Erythroblast (primary cell): Measurements from ENCODE around the gene MAP3K4.

Experiments
- GATA1 ChIP-seq: IDR thresholded peaks from 2 replicates; pipeline ENCODE4 v1.6.1; 2011; ENCODE audit warnings: low read depth, mild to moderate bottlenecking, control low read depth, low read length, moderate library complexity
- POLR2A ChIP-seq: IDR thresholded peaks from 2 replicates; pipeline ENCODE4 v1.6.1; 2011; ENCODE audit warnings: mild to moderate bottlenecking, low read length

DNA sequence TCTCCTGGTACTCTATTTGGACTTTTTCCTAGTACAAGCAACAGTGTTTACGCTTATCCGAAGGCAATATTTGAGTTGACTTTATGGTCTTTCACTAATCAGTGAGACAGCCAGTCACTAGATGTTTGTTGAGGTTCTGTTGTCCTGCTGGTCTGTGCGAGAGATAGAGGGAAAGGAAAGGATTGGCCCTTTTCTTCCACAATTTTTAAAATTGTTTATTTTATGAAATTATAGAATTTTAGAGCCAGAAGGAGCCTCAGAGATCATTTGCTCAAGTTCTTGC is 44.4 kb downstream of the MAP3K4 start:
- TF ChIP-seq POLR2A (no peak), GATA1 (no peak)
